OCI-LY7 (cell line): Measurements from ENCODE around the gene GRPEL2.

ENCODE experiments used
- EZH2phosphoT487 ChIP-seq: fragments of 200-600 bp; sonication (generic); IDR thresholded peaks from 2 replicates; pipeline ENCODE4 v1.6.1; 2018; ENCODE audit warnings: low read depth, borderline replicate concordance, mild to moderate bottlenecking, mixed run types, antibody characterized with exemption, low read length, moderate library complexity, mixed read lengths
- TF ChIP-seq, protein P1 (sequence below): fragments of 200-600 bp; sonication (generic); conservative IDR thresholded peaks from 2 replicates; pipeline ENCODE4 v1.5.1; 2014; ENCODE audit warnings: mild to moderate bottlenecking, antibody characterized with exemption, low read length, moderate library complexity, mixed read lengths

- TF ChIP-seq, protein P1, sequence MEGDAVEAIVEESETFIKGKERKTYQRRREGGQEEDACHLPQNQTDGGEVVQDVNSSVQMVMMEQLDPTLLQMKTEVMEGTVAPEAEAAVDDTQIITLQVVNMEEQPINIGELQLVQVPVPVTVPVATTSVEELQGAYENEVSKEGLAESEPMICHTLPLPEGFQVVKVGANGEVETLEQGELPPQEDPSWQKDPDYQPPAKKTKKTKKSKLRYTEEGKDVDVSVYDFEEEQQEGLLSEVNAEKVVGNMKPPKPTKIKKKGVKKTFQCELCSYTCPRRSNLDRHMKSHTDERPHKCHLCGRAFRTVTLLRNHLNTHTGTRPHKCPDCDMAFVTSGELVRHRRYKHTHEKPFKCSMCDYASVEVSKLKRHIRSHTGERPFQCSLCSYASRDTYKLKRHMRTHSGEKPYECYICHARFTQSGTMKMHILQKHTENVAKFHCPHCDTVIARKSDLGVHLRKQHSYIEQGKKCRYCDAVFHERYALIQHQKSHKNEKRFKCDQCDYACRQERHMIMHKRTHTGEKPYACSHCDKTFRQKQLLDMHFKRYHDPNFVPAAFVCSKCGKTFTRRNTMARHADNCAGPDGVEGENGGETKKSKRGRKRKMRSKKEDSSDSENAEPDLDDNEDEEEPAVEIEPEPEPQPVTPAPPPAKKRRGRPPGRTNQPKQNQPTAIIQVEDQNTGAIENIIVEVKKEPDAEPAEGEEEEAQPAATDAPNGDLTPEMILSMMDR, result no peak
- no peak for TF ChIP-seq EZH2phosphoT487
Measured at GRCh38 chr5:149378241-149378820, 33.0 kb downstream of the GRPEL2 start.
